HepG2 (cell line): Measurements from ENCODE around the gene QKI. TPM values are rescaled to one million over a fixed set of nuclear protein-coding genes. Genes with fewer than 3 reads are reported as not detected.

Source experiments
- CEBPZ ChIP-seq: IDR thresholded peaks from 2 replicates; pipeline ENCODE4 v1.6.1; 2012; ENCODE audit warnings: low read length, improper control_type of control experiment
- DNMT3B ChIP-seq: conservative IDR thresholded peaks from 2 replicates; pipeline ENCODE4 v1.6.1; 2016; ENCODE audit warnings: missing biosample characterization, control low read depth
- ELK4 ChIP-seq: sonication (generic); formaldehyde crosslinking; IDR thresholded peaks from 2 replicates; pipeline ENCODE4 v1.9.0; 2021; ENCODE audit warnings: missing genetic modification reagents, borderline replicate concordance
- HDAC2 ChIP-seq: sonication (generic); formaldehyde crosslinking; IDR thresholded peaks from 2 replicates; pipeline ENCODE4 v1.4.0; 2020; ENCODE audit warnings: missing genetic modification reagents
- MAFF ChIP-seq: IDR thresholded peaks from 2 replicates; pipeline ENCODE4 v1.6.1; 2011; ENCODE audit warnings: low read depth, low read length, improper control_type of control experiment
- MEIS1 ChIP-seq: sonication (generic); formaldehyde crosslinking; IDR thresholded peaks from 2 replicates; pipeline ENCODE4 v1.9.0; 2021; ENCODE audit warnings: mild to moderate bottlenecking, missing genetic modification reagents, moderate library complexity, borderline replicate concordance
- MEIS2 ChIP-seq: sonication (generic); formaldehyde crosslinking; IDR thresholded peaks from 2 replicates; pipeline ENCODE4 v1.9.0; 2021; ENCODE audit warnings: mild to moderate bottlenecking, missing genetic modification reagents
- MLXIP ChIP-seq: sonication (generic); formaldehyde crosslinking; IDR thresholded peaks from 2 replicates; pipeline ENCODE4 v1.9.0; 2021; ENCODE audit warnings: missing genetic modification reagents, borderline replicate concordance
- NFRKB ChIP-seq: fragments of 450-650 bp; IDR thresholded peaks from 2 replicates; pipeline ENCODE4 v1.6.1; 2017
- NONO ChIP-seq, 2 experiments: fragments of 450-650 bp in 1 of 2; sonication (generic) in 1 of 2; formaldehyde crosslinking in 1 of 2; IDR thresholded peaks in 1 of 2; conservative IDR thresholded peaks in 1 of 2; 2 replicates each; pipeline versions ENCODE4 v1.6.1 to v1.8.0; 2017 to 2022; ENCODE audit warnings: mild to moderate bottlenecking in 1 of 2, missing genetic modification reagents in 1 of 2, moderate library complexity in 1 of 2
- NPAS2 ChIP-seq: sonication (generic); formaldehyde crosslinking; IDR thresholded peaks from 2 replicates; pipeline ENCODE4 v1.8.0; 2022; ENCODE audit warnings: mild to moderate bottlenecking, missing genetic modification reagents, borderline replicate concordance
- NR2C2 ChIP-seq: sonication (generic); formaldehyde crosslinking; IDR thresholded peaks from 2 replicates; pipeline ENCODE4 v1.4.0; 2020; ENCODE audit warnings: missing genetic modification reagents, mild to moderate bottlenecking, moderate library complexity, borderline replicate concordance
- PHF5A ChIP-seq: IDR thresholded peaks from one replicate; pipeline ENCODE4 v1.6.1; 2018; ENCODE audit warnings: low read depth, missing genetic modification reagents; ENCODE audit not compliant: unreplicated experiment
- PRMT3 ChIP-seq: sonication (generic); formaldehyde crosslinking; IDR thresholded peaks from 2 replicates; pipeline ENCODE4 v1.8.1; 2022; ENCODE audit warnings: low read depth, mild to moderate bottlenecking, moderate library complexity, missing genetic modification reagents, borderline replicate concordance
- RBFOX2 ChIP-seq: fragments of 200-400 bp; formaldehyde crosslinking; IDR thresholded peaks from 2 replicates; pipeline ENCODE4 v1.6.1; 2017; ENCODE audit warnings: low read depth, mild to moderate bottlenecking, low read length
- SMAD1 ChIP-seq: sonication (generic); formaldehyde crosslinking; IDR thresholded peaks from 2 replicates; pipeline ENCODE4 v1.4.0; 2020; ENCODE audit warnings: missing genetic modification reagents, low read depth, mild to moderate bottlenecking, borderline replicate concordance
- SMARCE1 ChIP-seq: fragments of 450-650 bp; IDR thresholded peaks from 2 replicates; pipeline ENCODE4 v1.6.1; 2017; ENCODE audit warnings: borderline replicate concordance
- SNAPC2 ChIP-seq: sonication (generic); formaldehyde crosslinking; IDR thresholded peaks from 2 replicates; pipeline ENCODE4 v1.8.1; 2022; ENCODE audit warnings: mild to moderate bottlenecking, missing genetic modification reagents
- ZFP90 ChIP-seq: sonication (generic); formaldehyde crosslinking; IDR thresholded peaks from 2 replicates; pipeline ENCODE4 v1.8.0; 2022; ENCODE audit warnings: missing genetic modification reagents, mild to moderate bottlenecking, inconsistent platforms, borderline replicate concordance
- ZNF354B ChIP-seq: sonication (generic); formaldehyde crosslinking; IDR thresholded peaks from 2 replicates; pipeline ENCODE4 v1.8.0; 2022; ENCODE audit warnings: mild to moderate bottlenecking, missing genetic modification reagents
- polyA plus RNA-seq, 8 experiments: library from polyadenylated mRNA; depleted of rRNA in 3 of 8; stranded (reverse) in 7 of 8; unstranded in 1 of 8; fragments of >200 nt; fragmentation: Illumina TruSeq in 4 of 8; extraction: Trizol in 4 of 8; gene quantifications; 2 replicates each; pipeline versions ENCODE4 v1.2.1 to v1.2.3, GENCODE V29; 2011 to 2016; ENCODE audit warnings: low read depth in 4 of 8, missing spikeins in 1 of 8, mixed read lengths in 1 of 8; ENCODE audit not compliant: insufficient read depth in 1 of 8
- total RNA-seq, 5 experiments: library from RNA; depleted of rRNA; stranded (reverse); fragments of >200 nt; fragmentation: Illumina TruSeq; extraction: Trizol; gene quantifications; 2 replicates each; pipeline ENCODE4 v1.2.3, GENCODE V29; 2016; ENCODE audit warnings: low read depth in 1 of 5
- TF ChIP-seq, protein P1 (sequence below): sonication (generic); formaldehyde crosslinking; IDR thresholded peaks from 2 replicates; pipeline ENCODE4 v1.8.0; 2022; ENCODE audit warnings: mild to moderate bottlenecking, missing genetic modification reagents, moderate library complexity

Gene QKI
- total and polyA plus RNA-seq, 2 of the 13 experiments (the other 11 are each of a cell fraction or from before 2014, with no cell fraction given) = 136 to 137 TPM

DNA sequence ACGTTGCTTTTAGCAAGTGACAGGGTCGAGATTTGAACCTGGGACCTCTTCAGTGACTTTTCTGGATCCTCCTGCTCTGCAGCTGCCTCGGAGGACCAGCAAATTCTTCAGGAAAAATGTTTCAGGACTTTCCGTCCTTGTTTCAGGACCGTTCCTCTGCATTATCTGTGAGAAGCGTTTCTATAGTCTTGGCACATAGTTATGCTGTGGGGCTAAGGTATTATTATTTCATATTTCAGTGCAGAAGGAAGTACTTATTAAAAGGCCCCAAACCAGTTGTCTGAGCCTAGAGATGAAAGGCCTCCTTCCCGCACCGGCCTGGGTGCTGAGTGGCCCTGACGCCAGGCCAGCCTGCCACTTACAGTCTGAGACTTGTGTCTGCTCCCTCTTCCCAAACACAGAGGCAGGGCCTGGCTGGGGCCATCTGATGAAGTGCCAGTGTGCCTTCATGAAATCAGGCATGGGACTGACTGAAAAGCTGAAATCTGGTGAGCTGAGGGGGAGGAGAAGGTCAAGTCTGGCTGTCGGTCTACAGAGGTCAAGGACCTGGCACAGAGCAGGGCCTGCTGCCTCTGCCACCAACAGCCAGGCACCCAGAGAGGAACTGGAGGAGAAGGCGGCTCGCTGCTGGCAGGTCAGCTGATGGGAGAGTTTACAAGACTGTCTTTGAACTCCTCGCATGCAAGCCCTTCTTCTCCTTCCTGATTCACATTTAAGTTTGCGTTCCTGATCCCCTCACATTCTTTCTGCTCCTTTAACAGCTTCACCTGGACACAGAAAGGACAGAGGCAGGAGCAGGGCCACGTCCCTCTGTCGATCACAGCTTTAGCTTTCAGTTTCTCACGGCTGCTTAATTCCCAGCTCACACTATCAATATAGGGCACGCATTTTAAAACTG is 8.9 kb upstream of the QKI start (continued):
- TF ChIP-seq SMAD1 (CRISPR knock-in tag) (no peak), NPAS2 (CRISPR knock-in tag) (no peak), MLXIP (CRISPR knock-in tag) (no peak), RBFOX2 (no peak), ZNF354B (CRISPR knock-in tag) (no peak), NFRKB (no peak), CEBPZ (no peak), MEIS2 (CRISPR knock-in tag) (peak; percentile 39; the same call in 1 of the 2 replicates), DNMT3B (CRISPR knock-in tag) (no peak), NR2C2 (CRISPR knock-in tag) (peak; percentile 87), HDAC2 (peak; percentile 62; the same call in 1 of the 2 replicates), NONO (IDR thresholded peaks at IDR 0.05) (no peak), NONO (CRISPR knock-in tag; conservative IDR thresholded peaks at IDR 0.05) (peak; percentile 75), PRMT3 (CRISPR knock-in tag) (no peak), ZFP90 (no peak), MEIS1 (CRISPR knock-in tag) (peak; percentile 77; the same call in 1 of the 2 replicates), ELK4 (CRISPR knock-in tag) (no peak), SNAPC2 (0 out of 2 replicates have a peak, but pooled peaks have one; percentile 47), MAFF (no peak), PHF5A (CRISPR knock-in tag) (peak; percentile 40), SMARCE1 (no peak)
- TF ChIP-seq, protein P1, sequence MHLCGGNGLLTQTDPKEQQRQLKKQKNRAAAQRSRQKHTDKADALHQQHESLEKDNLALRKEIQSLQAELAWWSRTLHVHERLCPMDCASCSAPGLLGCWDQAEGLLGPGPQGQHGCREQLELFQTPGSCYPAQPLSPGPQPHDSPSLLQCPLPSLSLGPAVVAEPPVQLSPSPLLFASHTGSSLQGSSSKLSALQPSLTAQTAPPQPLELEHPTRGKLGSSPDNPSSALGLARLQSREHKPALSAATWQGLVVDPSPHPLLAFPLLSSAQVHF = no peak
